ENCODE results near the gene KLK6. TPM values are rescaled to one million over a fixed set of nuclear protein-coding genes. Genes with fewer than 3 reads are reported as not detected.

KLK6 gene
- total RNA-seq, 1 donor from 2014 or later, result not detected

DNA sequence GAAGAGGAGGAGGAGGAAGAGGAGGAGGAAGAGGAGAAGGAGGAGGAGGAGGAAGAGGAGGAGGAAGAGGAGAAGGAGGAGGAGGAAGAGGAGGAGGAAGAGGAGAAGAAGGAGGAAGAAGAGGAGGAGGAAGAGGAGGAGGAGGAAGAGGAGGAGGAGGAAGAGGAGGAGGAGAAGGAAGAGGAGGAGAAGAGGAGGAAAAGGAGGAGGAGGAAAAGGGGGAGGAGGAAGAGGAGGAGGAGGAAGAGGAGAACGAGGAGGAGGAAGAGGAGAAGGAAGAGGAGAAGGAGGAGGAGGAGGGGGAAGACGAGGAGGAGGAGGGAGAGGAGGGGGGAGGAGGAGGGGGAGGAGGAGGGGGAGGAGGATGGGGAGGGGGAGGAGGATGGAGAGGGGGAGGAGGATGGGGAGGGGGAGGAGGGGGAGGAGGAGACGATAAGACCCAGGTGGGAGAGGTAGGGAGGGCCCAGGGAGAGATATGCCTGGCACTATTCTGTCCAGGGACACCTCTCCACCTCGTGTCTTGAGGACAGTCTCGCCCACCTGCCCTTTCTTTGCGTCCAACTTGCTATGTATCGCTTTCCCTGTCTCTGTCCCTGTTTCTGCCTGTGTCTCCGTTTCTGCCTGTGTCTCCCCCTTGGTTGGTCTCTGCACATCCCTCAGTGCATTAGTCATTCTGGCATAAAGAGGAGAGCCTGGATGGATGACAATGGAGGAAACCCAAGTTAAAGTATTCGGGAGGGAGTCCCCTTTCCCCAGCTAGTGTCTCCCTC is 9.5 kb downstream of the KLK6 start:
- H3K36me3 ChIP-seq (ENCODE audit: control insufficient read depth in 3 of 3, insufficient read depth in 3 of 3, low read length in 3 of 3), result no peaks in the 10 kb centered on the region
- no peak overlapping the region for H3K9ac ChIP-seq (ENCODE audit: low read depth in 1 of 3, low read length in 3 of 3)
- no peak overlapping the region for H3K27ac ChIP-seq (ENCODE audit: low read depth, low read length)
- no peak overlapping the region for H3K4me3 ChIP-seq (ENCODE audit: low read length in 3 of 3)
- peaks cover 0 to 4% (median 0%) of the 10 kb centered on the region in 3 donors for H3K27me3 ChIP-seq (ENCODE audit: control insufficient read depth in 3 of 3, insufficient read depth in 3 of 3, low read length in 3 of 3)
- no peaks in the 10 kb centered on the region for H3K4me1 ChIP-seq (ENCODE audit: control insufficient read depth in 3 of 3, insufficient read depth in 3 of 3, low read length in 3 of 3)
- H3K9me3 ChIP-seq (ENCODE audit: control insufficient read depth in 3 of 3, low read length in 3 of 3), result peaks cover 2 to 5% (median 4%) of the 10 kb centered on the region in 3 donors

DNA sequence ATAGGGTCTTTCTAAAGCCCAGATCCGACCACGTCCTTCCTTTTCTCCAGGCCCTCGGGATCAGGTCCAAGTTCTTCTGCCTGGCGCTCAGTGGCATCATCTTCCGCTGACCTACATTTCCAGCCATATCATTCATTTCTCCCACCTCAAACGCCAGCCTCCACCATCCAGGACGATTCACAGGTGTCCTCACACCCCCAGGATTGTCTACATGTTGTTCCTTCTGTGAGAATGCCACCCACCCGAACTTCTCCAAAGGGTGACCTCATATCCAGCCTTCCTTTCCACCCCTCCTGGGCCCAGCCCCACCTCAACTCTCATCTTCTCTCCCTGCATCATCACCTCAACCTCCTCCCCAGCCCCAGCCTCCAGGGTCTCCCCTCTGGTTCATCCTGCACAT is 11.8 kb downstream of the KLK6 start:
- Histone ChIP-seq H3K27ac (ENCODE audit: low read depth, low read length) (no peak overlapping the region), H3K9ac (ENCODE audit: low read depth in 1 of 3, low read length in 3 of 3) (no peak overlapping the region), H3K36me3 (ENCODE audit: control insufficient read depth in 3 of 3, insufficient read depth in 3 of 3, low read length in 3 of 3) (no peaks in the 10 kb centered on the region), H3K9me3 (ENCODE audit: control insufficient read depth in 3 of 3, low read length in 3 of 3) (peaks cover 0 to 4% (median 3%) of the 10 kb centered on the region in 3 donors), H3K4me3 (ENCODE audit: low read length in 3 of 3) (no peak overlapping the region), H3K4me1 (ENCODE audit: control insufficient read depth in 3 of 3, insufficient read depth in 3 of 3, low read length in 3 of 3) (no peaks in the 10 kb centered on the region), H3K27me3 (ENCODE audit: control insufficient read depth in 3 of 3, insufficient read depth in 3 of 3, low read length in 3 of 3) (peaks cover 0 to 4% (median 0%) of the 10 kb centered on the region in 3 donors)

DNA sequence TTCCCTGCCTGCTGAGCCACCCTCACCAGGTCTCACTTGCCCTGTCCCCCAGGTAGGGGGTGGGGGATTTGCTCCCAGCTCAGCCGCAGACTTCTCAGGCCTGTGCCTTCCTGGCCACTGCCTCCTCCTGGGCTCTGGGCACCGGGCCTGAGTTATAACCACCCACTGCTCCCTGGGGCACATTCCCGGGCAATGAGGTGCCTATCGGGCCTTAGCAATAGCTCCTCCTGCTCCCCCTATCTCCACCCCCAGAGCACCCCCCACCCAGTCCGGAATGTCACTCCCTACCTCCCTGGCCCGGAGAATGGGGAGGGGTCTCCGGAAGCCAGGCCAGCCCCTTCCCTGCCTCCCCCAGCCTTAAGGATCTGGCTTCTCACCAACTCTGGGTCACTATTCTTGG is 16.5 kb downstream of the KLK6 start, which contains the start of gene KLK5:
Gene KLK5 (minus strand): TSS at position 129 of the 400 bp plus-strand sequence. CDS start 381 bp downstream, outside the sequence.
- peaks cover 0 to 3% (median 0%) of the 10 kb centered on the region in 3 donors for H3K9me3 ChIP-seq (ENCODE audit: control insufficient read depth in 3 of 3, low read length in 3 of 3)
- no peak within 1 kb of the TSS for H3K9ac ChIP-seq (ENCODE audit: low read depth in 1 of 3, low read length in 3 of 3)
- no peak within 1 kb of the TSS for H3K4me3 ChIP-seq (ENCODE audit: low read length in 3 of 3)
- no peak within 1 kb of the TSS for H3K27ac ChIP-seq (ENCODE audit: low read depth, low read length)
- H3K27me3 ChIP-seq (ENCODE audit: control insufficient read depth in 3 of 3, insufficient read depth in 3 of 3, low read length in 3 of 3), result peaks cover 3 to 9% (median 3%) of the 10 kb centered on the region in 3 donors
- no peaks in the 10 kb centered on the region for H3K36me3 ChIP-seq (ENCODE audit: control insufficient read depth in 3 of 3, insufficient read depth in 3 of 3, low read length in 3 of 3)
- no peaks in the 10 kb centered on the region for H3K4me1 ChIP-seq (ENCODE audit: control insufficient read depth in 3 of 3, insufficient read depth in 3 of 3, low read length in 3 of 3)

DNA sequence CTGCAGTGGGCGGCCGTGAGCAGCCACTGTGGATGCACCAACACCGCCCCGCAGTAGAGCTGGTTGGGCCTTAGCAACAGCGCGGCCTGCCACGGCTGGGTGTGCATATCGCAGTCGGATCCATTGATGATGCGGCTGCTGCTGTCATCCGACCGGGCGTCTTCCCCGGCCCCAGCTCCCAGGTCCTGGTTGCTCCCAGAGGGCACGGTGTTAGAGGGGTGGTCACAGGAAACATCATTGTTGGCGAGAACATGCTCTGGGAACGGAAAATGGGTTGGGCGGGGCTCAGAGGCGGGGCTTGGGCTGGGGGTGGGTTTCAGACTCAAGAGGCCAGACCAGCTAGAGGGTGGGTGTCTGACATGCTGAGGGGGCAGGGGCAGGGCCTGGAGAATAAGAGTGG is 19.5 kb downstream of the KLK6 start:
- Histone ChIP-seq H3K36me3 (ENCODE audit: control insufficient read depth in 3 of 3, insufficient read depth in 3 of 3, low read length in 3 of 3) (no peaks in the 10 kb centered on the region), H3K4me3 (ENCODE audit: low read length in 3 of 3) (no peak overlapping the region), H3K9ac (ENCODE audit: low read depth in 1 of 3, low read length in 3 of 3) (no peak overlapping the region), H3K4me1 (ENCODE audit: control insufficient read depth in 3 of 3, insufficient read depth in 3 of 3, low read length in 3 of 3) (no peaks in the 10 kb centered on the region), H3K27me3 (ENCODE audit: control insufficient read depth in 3 of 3, insufficient read depth in 3 of 3, low read length in 3 of 3) (peaks cover 3 to 9% (median 3%) of the 10 kb centered on the region in 3 donors), H3K9me3 (ENCODE audit: control insufficient read depth in 3 of 3, low read length in 3 of 3) (peaks cover 0 to 3% (median 0%) of the 10 kb centered on the region in 3 donors), H3K27ac (ENCODE audit: low read depth, low read length) (no peak overlapping the region)

DNA sequence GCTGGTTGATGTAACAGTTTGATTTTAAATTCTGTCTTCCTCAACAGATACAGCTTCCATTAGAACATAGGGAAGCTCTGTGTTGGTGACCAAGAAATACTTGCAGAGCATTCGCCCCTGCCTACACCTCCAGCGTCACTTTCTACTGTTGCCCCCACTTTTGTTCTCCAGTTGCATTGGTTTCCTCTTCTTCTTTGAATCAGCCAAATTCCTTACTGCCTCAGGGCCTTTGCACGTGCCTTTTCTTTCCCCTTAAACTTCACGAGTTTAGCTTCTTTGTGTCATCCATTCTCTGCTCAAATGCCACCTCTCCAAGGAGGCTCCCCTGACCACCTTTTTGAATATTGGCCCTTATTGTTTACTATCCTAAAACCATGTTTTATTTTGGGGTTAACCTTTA is 22.3 kb downstream of the KLK6 start:
- no peak overlapping the region for H3K9ac ChIP-seq (ENCODE audit: low read depth in 1 of 3, low read length in 3 of 3)
- peaks cover 2 to 5% (median 3%) of the 10 kb centered on the region in 3 donors for H3K27me3 ChIP-seq (ENCODE audit: control insufficient read depth in 3 of 3, insufficient read depth in 3 of 3, low read length in 3 of 3)
- no peaks in the 10 kb centered on the region for H3K36me3 ChIP-seq (ENCODE audit: control insufficient read depth in 3 of 3, insufficient read depth in 3 of 3, low read length in 3 of 3)
- H3K9me3 ChIP-seq (ENCODE audit: control insufficient read depth in 3 of 3, low read length in 3 of 3), result peaks cover 0 to 3% (median 2%) of the 10 kb centered on the region in 3 donors
- no peak overlapping the region for H3K4me3 ChIP-seq (ENCODE audit: low read length in 3 of 3)
- H3K27ac ChIP-seq (ENCODE audit: low read depth, low read length), result no peak overlapping the region
- H3K4me1 ChIP-seq (ENCODE audit: control insufficient read depth in 3 of 3, insufficient read depth in 3 of 3, low read length in 3 of 3), result no peaks in the 10 kb centered on the region

DNA sequence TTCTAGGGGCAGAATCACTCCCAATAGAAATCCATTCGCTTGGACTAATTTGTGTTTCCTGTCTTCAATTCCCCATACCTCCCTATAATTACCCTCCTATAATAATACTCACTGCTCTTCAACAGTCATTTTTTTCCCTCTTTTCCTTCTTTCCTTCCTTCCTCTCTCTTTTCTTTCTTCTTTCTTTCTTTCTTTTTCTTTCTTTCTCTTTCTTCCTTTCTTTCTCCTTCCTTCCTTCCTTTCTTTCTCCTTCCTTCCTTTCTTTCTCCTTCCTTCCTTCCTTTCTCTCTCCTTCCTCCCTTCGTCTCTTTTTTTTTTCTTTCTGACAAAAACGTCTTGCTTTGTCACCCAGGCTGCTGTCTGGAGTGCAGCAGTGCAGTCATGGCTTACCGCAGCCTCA is 24.6 kb downstream of the KLK6 start:
- Histone ChIP-seq H3K27me3 (ENCODE audit: control insufficient read depth in 3 of 3, insufficient read depth in 3 of 3, low read length in 3 of 3) (peaks cover 0 to 3% (median 0%) of the 10 kb centered on the region in 3 donors), H3K9ac (ENCODE audit: low read depth in 1 of 3, low read length in 3 of 3) (no peak overlapping the region)

DNA sequence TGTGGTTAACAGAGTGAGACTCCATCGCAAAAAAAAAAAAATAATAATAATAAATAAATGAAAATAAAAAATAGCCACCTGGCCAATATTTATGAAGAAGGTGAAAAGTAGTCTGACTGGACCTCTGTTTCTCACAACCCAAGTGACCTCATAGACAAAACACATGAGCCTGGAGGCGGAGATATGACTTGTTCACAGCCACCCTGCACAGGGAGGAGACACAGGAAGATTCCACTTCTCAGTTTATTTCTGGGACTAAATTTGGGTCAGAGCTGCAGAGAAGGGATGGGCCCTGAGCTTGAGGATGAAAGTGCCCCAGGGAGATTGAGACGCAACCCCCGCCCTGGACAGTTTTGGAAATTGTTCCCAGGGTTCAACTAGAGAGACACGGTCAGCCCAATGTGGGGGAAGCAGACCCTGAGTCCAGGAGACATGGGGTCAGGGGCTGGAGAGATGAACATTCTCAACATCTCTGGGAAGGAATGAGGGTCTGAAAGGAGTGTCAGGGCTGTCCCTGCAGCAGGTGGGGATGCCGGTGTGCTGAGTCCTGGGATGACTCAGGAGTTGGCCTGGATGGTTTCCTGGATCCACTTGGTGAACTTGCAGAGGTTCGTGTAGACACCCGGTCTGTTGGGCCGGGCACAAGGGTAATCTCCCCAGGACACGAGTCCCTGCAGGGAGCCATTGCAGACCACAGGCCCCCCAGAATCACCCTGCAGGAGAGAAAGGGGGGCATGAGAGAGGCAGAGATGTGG is 26.1 kb downstream of the KLK6 start:
- peaks cover 0 to 5% (median 5%) of the 10 kb centered on the region in 3 donors for H3K9me3 ChIP-seq (ENCODE audit: control insufficient read depth in 3 of 3, low read length in 3 of 3)
- no peaks in the 10 kb centered on the region for H3K36me3 ChIP-seq (ENCODE audit: control insufficient read depth in 3 of 3, insufficient read depth in 3 of 3, low read length in 3 of 3)
- peaks cover 0 to 3% (median 0%) of the 10 kb centered on the region in 3 donors for H3K27me3 ChIP-seq (ENCODE audit: control insufficient read depth in 3 of 3, insufficient read depth in 3 of 3, low read length in 3 of 3)
- no peak overlapping the region for H3K4me3 ChIP-seq (ENCODE audit: low read length in 3 of 3)
- no peak overlapping the region for H3K27ac ChIP-seq (ENCODE audit: low read depth, low read length)
- H3K4me1 ChIP-seq (ENCODE audit: control insufficient read depth in 3 of 3, insufficient read depth in 3 of 3, low read length in 3 of 3), result no peaks in the 10 kb centered on the region
- H3K9ac ChIP-seq (ENCODE audit: low read depth in 1 of 3, low read length in 3 of 3), result no peak overlapping the region

More for the DNA sequence above, 24.6 kb downstream of the KLK6 start:
- no peak overlapping the region for H3K4me3 ChIP-seq (ENCODE audit: low read length in 3 of 3)
- H3K27ac ChIP-seq (ENCODE audit: low read depth, low read length), result no peak overlapping the region
- H3K36me3 ChIP-seq (ENCODE audit: control insufficient read depth in 3 of 3, insufficient read depth in 3 of 3, low read length in 3 of 3), result no peaks in the 10 kb centered on the region
- H3K9me3 ChIP-seq (ENCODE audit: control insufficient read depth in 3 of 3, low read length in 3 of 3), result peaks cover 0 to 2% (median 0%) of the 10 kb centered on the region in 3 donors
- no peaks in the 10 kb centered on the region for H3K4me1 ChIP-seq (ENCODE audit: control insufficient read depth in 3 of 3, insufficient read depth in 3 of 3, low read length in 3 of 3)

DNA sequence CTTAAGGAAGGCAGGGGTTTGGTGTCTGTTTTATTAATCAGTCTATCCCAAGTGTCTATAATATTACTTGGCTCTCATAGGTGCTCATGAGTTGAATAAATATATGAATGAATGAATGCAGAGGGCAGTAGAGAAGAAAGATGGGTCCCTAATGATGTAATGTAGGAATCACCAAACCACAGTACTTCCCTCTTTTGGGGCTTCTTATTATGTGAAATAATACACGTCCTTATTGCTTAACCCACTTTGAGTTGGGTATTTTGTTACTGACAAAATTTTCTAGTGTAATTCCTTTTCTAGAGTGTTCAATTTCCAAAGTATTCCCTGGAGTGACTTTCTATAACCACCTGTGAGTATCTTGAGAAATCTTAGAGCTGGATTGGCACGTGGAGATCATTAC is 29.8 kb downstream of the KLK6 start:
- no peak overlapping the region for H3K9ac ChIP-seq (ENCODE audit: low read depth in 1 of 3, low read length in 3 of 3)
- peaks cover 0 to 5% (median 5%) of the 10 kb centered on the region in 3 donors for H3K9me3 ChIP-seq (ENCODE audit: control insufficient read depth in 3 of 3, low read length in 3 of 3)
- no peak overlapping the region for H3K4me3 ChIP-seq (ENCODE audit: low read length in 3 of 3)
- no peaks in the 10 kb centered on the region for H3K36me3 ChIP-seq (ENCODE audit: control insufficient read depth in 3 of 3, insufficient read depth in 3 of 3, low read length in 3 of 3)
- peaks cover 0 to 3% (median 0%) of the 10 kb centered on the region in 3 donors for H3K27me3 ChIP-seq (ENCODE audit: control insufficient read depth in 3 of 3, insufficient read depth in 3 of 3, low read length in 3 of 3)
- peaks cover 0 to 2% (median 0%) of the 10 kb centered on the region in 3 donors for H3K4me1 ChIP-seq (ENCODE audit: control insufficient read depth in 3 of 3, insufficient read depth in 3 of 3, low read length in 3 of 3)
- no peak overlapping the region for H3K27ac ChIP-seq (ENCODE audit: low read depth, low read length)

DNA sequence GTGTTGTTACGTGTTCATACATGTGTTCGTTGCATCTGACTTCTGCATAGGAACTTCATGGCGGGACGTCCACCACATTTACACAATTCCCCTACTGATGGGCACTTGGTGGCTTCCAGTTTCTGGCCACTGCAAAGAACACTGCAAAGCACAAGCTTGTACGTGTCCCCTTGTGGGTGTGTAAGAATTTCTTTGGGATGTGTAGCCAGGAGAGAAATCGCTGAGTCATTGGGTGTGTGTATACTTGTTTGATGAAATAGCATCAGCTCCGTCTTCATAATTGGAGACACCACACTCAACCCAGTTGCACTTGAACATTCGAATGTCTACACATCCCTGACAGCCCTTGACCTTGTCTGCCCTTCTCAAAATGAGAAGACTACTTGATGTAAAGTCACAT is 35.8 kb downstream of the KLK6 start:
- no peak overlapping the region for H3K27ac ChIP-seq (ENCODE audit: low read depth, low read length)
- H3K27me3 ChIP-seq (ENCODE audit: control insufficient read depth in 3 of 3, insufficient read depth in 3 of 3, low read length in 3 of 3), result peaks cover 3 to 7% (median 7%) of the 10 kb centered on the region in 3 donors
- H3K36me3 ChIP-seq (ENCODE audit: control insufficient read depth in 3 of 3, insufficient read depth in 3 of 3, low read length in 3 of 3), result no peaks in the 10 kb centered on the region
- H3K9ac ChIP-seq (ENCODE audit: low read depth in 1 of 3, low read length in 3 of 3), result no peak overlapping the region
- peaks cover 0 to 3% (median 0%) of the 10 kb centered on the region in 3 donors for H3K4me1 ChIP-seq (ENCODE audit: control insufficient read depth in 3 of 3, insufficient read depth in 3 of 3, low read length in 3 of 3)
- peaks cover 0 to 2% (median 0%) of the 10 kb centered on the region in 3 donors for H3K9me3 ChIP-seq (ENCODE audit: control insufficient read depth in 3 of 3, low read length in 3 of 3)
- H3K4me3 ChIP-seq (ENCODE audit: low read length in 3 of 3), result no peak overlapping the region

DNA sequence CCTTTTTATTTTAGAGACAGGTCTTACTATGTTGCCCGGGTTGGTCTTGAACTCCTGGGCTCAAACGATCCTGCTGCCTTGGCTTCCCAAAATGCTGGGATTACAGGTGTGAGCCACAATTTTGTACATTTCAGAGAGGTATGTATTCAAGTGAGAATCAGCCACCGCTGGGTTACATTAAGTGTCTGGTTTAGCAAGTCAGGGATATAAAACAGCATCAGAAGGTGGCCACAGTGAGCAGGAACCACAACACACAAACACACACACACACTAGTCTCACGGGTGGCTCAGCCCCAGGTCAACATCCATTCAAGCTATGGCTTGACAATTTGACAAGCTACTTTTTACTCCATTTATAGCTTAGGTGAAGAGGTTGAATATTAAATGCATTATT is 36.7 kb downstream of the KLK6 start:
- no peaks in the 10 kb centered on the region for H3K36me3 ChIP-seq (ENCODE audit: control insufficient read depth in 3 of 3, insufficient read depth in 3 of 3, low read length in 3 of 3)
- H3K4me3 ChIP-seq (ENCODE audit: low read length in 3 of 3), result no peak overlapping the region
- peaks cover 0 to 2% (median 2%) of the 10 kb centered on the region in 3 donors for H3K9me3 ChIP-seq (ENCODE audit: control insufficient read depth in 3 of 3, low read length in 3 of 3)
- peaks cover 3 to 9% (median 4%) of the 10 kb centered on the region in 3 donors for H3K27me3 ChIP-seq (ENCODE audit: control insufficient read depth in 3 of 3, insufficient read depth in 3 of 3, low read length in 3 of 3)
- no peak overlapping the region for H3K27ac ChIP-seq (ENCODE audit: low read depth, low read length)
- H3K4me1 ChIP-seq (ENCODE audit: control insufficient read depth in 3 of 3, insufficient read depth in 3 of 3, low read length in 3 of 3), result peaks cover 0 to 3% (median 0%) of the 10 kb centered on the region in 3 donors
- H3K9ac ChIP-seq (ENCODE audit: low read depth in 1 of 3, low read length in 3 of 3), result no peak overlapping the region

All from skeletal muscle tissue (tissue), 4 donors.